Measurements from ENCODE around the gene FOXK1.

The FOXK1 gene

GRCh38 chr7:4734587-4735345 lies 52.7 kb downstream of the FOXK1 start:
- Histone ChIP-seq H4K8ac (ENCODE audit: low read depth, low read length) (no peak overlapping the region), H3K9ac (ENCODE audit: low read depth, low read length, poor library complexity) (no peak overlapping the region), H2BK12ac (ENCODE audit: low read length) (no peak overlapping the region), H3K9me3 (replicated peaks in 1 of 2; ENCODE audit: control insufficient read depth in 2 of 2, insufficient read depth in 1 of 2, low read depth in 1 of 2, low read length in 2 of 2) (peaks cover 0 to 9% of the 10 kb centered on the region in 2 donors), H3K4me3 (ENCODE audit: low read length in 2 of 2) (no peak overlapping the region), H3K18ac (ENCODE audit: low read length) (peak overlapping the region; percentile 27), H2AK5ac (ENCODE audit: low read depth, low read length) (no peak overlapping the region), H3K27ac (replicated peaks; ENCODE audit: low read length) (no peak overlapping the region), H3K4me2 (ENCODE audit: insufficient read depth, low read length, poor library complexity, severe bottlenecking) (no peak overlapping the region), H3K27me3 (ENCODE audit: control insufficient read depth in 3 of 3, insufficient read depth in 3 of 3, low read depth in 1 of 3, low read length in 3 of 3) (no peaks in the 10 kb centered on the region), H3K14ac (ENCODE audit: low read length) (no peak overlapping the region), H2BK5ac (ENCODE audit: low read length) (no peak overlapping the region), H3K79me1 (ENCODE audit: low read depth, low read length) (peaks cover 3% of the 10 kb centered on the region), H4K91ac (ENCODE audit: low read depth, low read length, poor library complexity) (no peak overlapping the region), H2BK15ac (ENCODE audit: low read length) (no peak overlapping the region), H3K23ac (ENCODE audit: low read depth, low read length, poor library complexity) (no peak overlapping the region), H3K4me1 (ENCODE audit: control insufficient read depth in 2 of 2, insufficient read depth in 1 of 2, low read depth in 1 of 2, low read length in 2 of 2) (peaks cover 11 to 14% of the 10 kb centered on the region in 2 donors), H3K36me3 (replicated peaks in 1 of 2; ENCODE audit: control insufficient read depth in 2 of 2, insufficient read depth in 2 of 2, low read length in 2 of 2) (peaks cover 3 to 31% of the 10 kb centered on the region in 2 donors), H3K4ac (ENCODE audit: low read length) (no peak overlapping the region), H2BK120ac (ENCODE audit: low read depth, low read length) (no peak overlapping the region), H2AFZ (ENCODE audit: low read length) (no peak overlapping the region)
- no peak for DNase-seq (ENCODE audit: low spot score)
- WGBS, 2 donors (ENCODE audit: extremely low coverage in 2 of 2, insufficient read length in 2 of 2, insufficient replicate concordance in 1 of 2) = no CpG with 5 or more reads among the region's 23 CpGs

- DNase-seq (ENCODE audit: low spot score) = no peak
- Histone ChIP-seq H3K27ac (replicated peaks; ENCODE audit: low read length) (no peak overlapping the region), H3K9ac (ENCODE audit: low read depth, low read length, poor library complexity) (peak overlapping the region; percentile 55), H3K4me3 (ENCODE audit: low read length in 2 of 2) (peak overlapping the region in 1 of 2 donors; percentile 9), H3K79me1 (ENCODE audit: low read depth, low read length) (peaks cover 4% of the 10 kb centered on the region), H3K4me1 (ENCODE audit: control insufficient read depth in 2 of 2, insufficient read depth in 1 of 2, low read depth in 1 of 2, low read length in 2 of 2) (peaks cover 11 to 14% of the 10 kb centered on the region in 2 donors), H3K36me3 (replicated peaks in 1 of 2; ENCODE audit: control insufficient read depth in 2 of 2, insufficient read depth in 2 of 2, low read length in 2 of 2) (peaks cover 10 to 38% of the 10 kb centered on the region in 2 donors), H2BK12ac (ENCODE audit: low read length) (peak overlapping the region; percentile 5), H3K18ac (ENCODE audit: low read length) (peak overlapping the region; percentile 58), H2AFZ (ENCODE audit: low read length) (no peak overlapping the region), H3K9me3 (replicated peaks in 1 of 2; ENCODE audit: control insufficient read depth in 2 of 2, insufficient read depth in 1 of 2, low read depth in 1 of 2, low read length in 2 of 2) (peaks cover 0 to 9% of the 10 kb centered on the region in 2 donors), H3K4me2 (ENCODE audit: insufficient read depth, low read length, poor library complexity, severe bottlenecking) (no peak overlapping the region), H4K91ac (ENCODE audit: low read depth, low read length, poor library complexity) (no peak overlapping the region), H2AK5ac (ENCODE audit: low read depth, low read length) (no peak overlapping the region), H2BK120ac (ENCODE audit: low read depth, low read length) (no peak overlapping the region), H3K27me3 (ENCODE audit: control insufficient read depth in 3 of 3, insufficient read depth in 3 of 3, low read depth in 1 of 3, low read length in 3 of 3) (no peaks in the 10 kb centered on the region), H3K14ac (ENCODE audit: low read length) (peak overlapping the region; percentile 90), H2BK5ac (ENCODE audit: low read length) (peak overlapping the region; percentile 42), H4K8ac (ENCODE audit: low read depth, low read length) (peak overlapping the region; percentile 76), H2BK15ac (ENCODE audit: low read length) (no peak overlapping the region), H3K23ac (ENCODE audit: low read depth, low read length, poor library complexity) (peak overlapping the region; percentile 85), H3K4ac (ENCODE audit: low read length) (peak overlapping the region; percentile 13)
- WGBS, 2 donors (ENCODE audit: extremely low coverage in 2 of 2, insufficient read length in 2 of 2, insufficient replicate concordance in 1 of 2) = 100% methylated on average over 3 of the region's 15 CpGs; no CpG with 5 or more reads in 1 of the 2 donors
These were observed 55.2 kb downstream of the FOXK1 start for GRCh38 chr7:4737300-4737699.

GRCh38 chr7:4738711-4739527 lies 56.8 kb downstream of the FOXK1 start:
- Histone ChIP-seq H3K4me3 (ENCODE audit: low read length in 2 of 2) (no peak overlapping the region), H2BK15ac (ENCODE audit: low read length) (peak overlapping the region; percentile 43)

GRCh38 chr7:4739528-4739992 lies 57.5 kb downstream of the FOXK1 start:
- Histone ChIP-seq H3K4me2 (ENCODE audit: insufficient read depth, low read length, poor library complexity, severe bottlenecking) (no peak overlapping the region), H2BK12ac (ENCODE audit: low read length) (no peak overlapping the region), H3K36me3 (replicated peaks in 1 of 2; ENCODE audit: control insufficient read depth in 2 of 2, insufficient read depth in 2 of 2, low read length in 2 of 2) (peaks cover 12 to 40% of the 10 kb centered on the region in 2 donors), H3K9ac (ENCODE audit: low read depth, low read length, poor library complexity) (no peak overlapping the region), H2BK15ac (ENCODE audit: low read length) (no peak overlapping the region), H3K27me3 (ENCODE audit: control insufficient read depth in 3 of 3, insufficient read depth in 3 of 3, low read depth in 1 of 3, low read length in 3 of 3) (no peaks in the 10 kb centered on the region), H3K4me1 (ENCODE audit: control insufficient read depth in 2 of 2, insufficient read depth in 1 of 2, low read depth in 1 of 2, low read length in 2 of 2) (peaks cover 16 to 22% of the 10 kb centered on the region in 2 donors), H4K91ac (ENCODE audit: low read depth, low read length, poor library complexity) (no peak overlapping the region), H3K79me1 (ENCODE audit: low read depth, low read length) (peaks cover 6% of the 10 kb centered on the region), H2BK5ac (ENCODE audit: low read length) (no peak overlapping the region), H3K23ac (ENCODE audit: low read depth, low read length, poor library complexity) (peak overlapping the region; percentile 16), H4K8ac (ENCODE audit: low read depth, low read length) (no peak overlapping the region), H3K27ac (replicated peaks; ENCODE audit: low read length) (no peak overlapping the region), H2BK120ac (ENCODE audit: low read depth, low read length) (no peak overlapping the region), H2AK5ac (ENCODE audit: low read depth, low read length) (peak overlapping the region; percentile 64), H3K4me3 (ENCODE audit: low read length in 2 of 2) (no peak overlapping the region), H2AFZ (ENCODE audit: low read length) (no peak overlapping the region), H3K14ac (ENCODE audit: low read length) (no peak overlapping the region), H3K9me3 (replicated peaks in 1 of 2; ENCODE audit: control insufficient read depth in 2 of 2, insufficient read depth in 1 of 2, low read depth in 1 of 2, low read length in 2 of 2) (peaks cover 0 to 6% of the 10 kb centered on the region in 2 donors), H3K4ac (ENCODE audit: low read length) (no peak overlapping the region), H3K18ac (ENCODE audit: low read length) (peak overlapping the region; percentile 59)
- whole genome bisulfite sequencing, 2 donors (ENCODE audit: extremely low coverage in 2 of 2, insufficient read length in 2 of 2, insufficient replicate concordance in 1 of 2) = no CpG with 5 or more reads among the region's 16 CpGs
- no peak for DNase-seq (ENCODE audit: low spot score)

More at GRCh38 chr7:4738711-4739527, 56.8 kb downstream of the FOXK1 start:
- H2BK12ac ChIP-seq (ENCODE audit: low read length) = no peak overlapping the region
- H3K27ac ChIP-seq (replicated peaks; ENCODE audit: low read length) = peak overlapping the region; percentile 62
- no peak overlapping the region for H4K8ac ChIP-seq (ENCODE audit: low read depth, low read length)
- H3K79me1 ChIP-seq (ENCODE audit: low read depth, low read length) = peaks cover 6% of the 10 kb centered on the region
- H3K9me3 ChIP-seq (replicated peaks in 1 of 2; ENCODE audit: control insufficient read depth in 2 of 2, insufficient read depth in 1 of 2, low read depth in 1 of 2, low read length in 2 of 2) = peaks cover 0 to 6% of the 10 kb centered on the region in 2 donors
- H3K4me1 ChIP-seq (ENCODE audit: control insufficient read depth in 2 of 2, insufficient read depth in 1 of 2, low read depth in 1 of 2, low read length in 2 of 2) = peaks cover 11 to 18% of the 10 kb centered on the region in 2 donors
- peak overlapping the region; percentile 51 for H2AK5ac ChIP-seq (ENCODE audit: low read depth, low read length)
- no CpG with 5 or more reads among the region's 23 CpGs for WGBS, 2 donors (ENCODE audit: extremely low coverage in 2 of 2, insufficient read length in 2 of 2, insufficient replicate concordance in 1 of 2)
- peak overlapping the region; percentile 79 for H3K14ac ChIP-seq (ENCODE audit: low read length)
- no peak overlapping the region for H2AFZ ChIP-seq (ENCODE audit: low read length)
- H3K18ac ChIP-seq (ENCODE audit: low read length) = peak overlapping the region; percentile 75
- no peak overlapping the region for H4K91ac ChIP-seq (ENCODE audit: low read depth, low read length, poor library complexity)
- no peak overlapping the region for H3K4ac ChIP-seq (ENCODE audit: low read length)
- peaks cover 12 to 40% of the 10 kb centered on the region in 2 donors for H3K36me3 ChIP-seq (replicated peaks in 1 of 2; ENCODE audit: control insufficient read depth in 2 of 2, insufficient read depth in 2 of 2, low read length in 2 of 2)
- H2BK120ac ChIP-seq (ENCODE audit: low read depth, low read length) = no peak overlapping the region
- no peak overlapping the region for H3K4me2 ChIP-seq (ENCODE audit: insufficient read depth, low read length, poor library complexity, severe bottlenecking)
- H2BK5ac ChIP-seq (ENCODE audit: low read length) = no peak overlapping the region
- no peak for DNase-seq (ENCODE audit: low spot score)
- H3K23ac ChIP-seq (ENCODE audit: low read depth, low read length, poor library complexity) = no peak overlapping the region
- no peak overlapping the region for H3K9ac ChIP-seq (ENCODE audit: low read depth, low read length, poor library complexity)
- H3K27me3 ChIP-seq (ENCODE audit: control insufficient read depth in 3 of 3, insufficient read depth in 3 of 3, low read depth in 1 of 3, low read length in 3 of 3) = no peaks in the 10 kb centered on the region

All from neuronal stem cell (in vitro differentiated cells).